Activated CD8-positive, alpha-beta T cell treated with anti-CD3 and anti-CD28 coated beads for 36 hours (primary cell): ENCODE data around the gene HAPLN3. TPM values are rescaled to one million over a fixed set of nuclear protein-coding genes. Genes with fewer than 3 reads are reported as not detected.

Experiments
- ATAC-seq: fragments of 200-7000 bp; cut with Tn5 transposase; one replicate; pipeline ENCODE4 v1.10.0; 2021; ENCODE audit warnings: mild to moderate bottlenecking, moderate library complexity
- CTCF ChIA-PET: fragments of 350-600 bp; sonication (Branson Sonifier 250); formaldehyde crosslinking; loops from one replicate; lab custom pipeline; 2021; ENCODE audit warnings: antibody characterized with exemption; lab: Charles Lee
- POLR2A ChIA-PET: fragments of 350-600 bp; sonication (Branson Sonifier 250); formaldehyde crosslinking; loops from one replicate; lab custom pipeline; 2021; ENCODE audit warnings: antibody characterized with exemption; lab: Charles Lee
- DNase-seq: peaks from one replicate; pipeline ENCODE4 v3.0.0-alpha.2; 2020
- H3K27ac Mint-ChIP-seq: one replicate; pipeline ENCODE4 v1.8.0; 2021; ENCODE audit warnings: mild to moderate bottlenecking, mixed read lengths
- H3K27me3 Mint-ChIP-seq: one replicate; pipeline ENCODE4 v1.8.0; 2021; ENCODE audit warnings: mixed read lengths
- H3K36me3 Mint-ChIP-seq: one replicate; pipeline ENCODE4 v1.8.0; 2021; ENCODE audit warnings: low read depth, mixed read lengths
- H3K4me1 Mint-ChIP-seq: one replicate; pipeline ENCODE4 v1.8.0; 2021; ENCODE audit warnings: low read depth, mixed read lengths
- H3K4me3 Mint-ChIP-seq: one replicate; pipeline ENCODE4 v1.8.0; 2021; ENCODE audit warnings: mild to moderate bottlenecking, moderate library complexity, mixed read lengths
- H3K9me3 Mint-ChIP-seq: one replicate; pipeline ENCODE4 v1.8.0; 2021; ENCODE audit warnings: mixed read lengths
- CTCF ChIP-seq: fragments of 200-600 bp; IDR thresholded peaks from one replicate; pipeline ENCODE4 v1.8.0; 2022; ENCODE audit warnings: antibody characterized with exemption, mild to moderate bottlenecking
- intact Hi-C: fragments of 100-400 bp; cut with micrococcal nuclease; formaldehyde crosslinking; loops from one replicate; pipeline ENCODE4 v1.10.0; 2022
- total RNA-seq, 2 experiments: library from RNA; stranded (reverse); gene quantifications; one replicate each; pipeline ENCODE4 v1.2.3, GENCODE V29; 2021

Gene HAPLN3
- total RNA-seq, 2 experiments from 2014 or later, result 63.2 to 69.5 TPM

DNA sequence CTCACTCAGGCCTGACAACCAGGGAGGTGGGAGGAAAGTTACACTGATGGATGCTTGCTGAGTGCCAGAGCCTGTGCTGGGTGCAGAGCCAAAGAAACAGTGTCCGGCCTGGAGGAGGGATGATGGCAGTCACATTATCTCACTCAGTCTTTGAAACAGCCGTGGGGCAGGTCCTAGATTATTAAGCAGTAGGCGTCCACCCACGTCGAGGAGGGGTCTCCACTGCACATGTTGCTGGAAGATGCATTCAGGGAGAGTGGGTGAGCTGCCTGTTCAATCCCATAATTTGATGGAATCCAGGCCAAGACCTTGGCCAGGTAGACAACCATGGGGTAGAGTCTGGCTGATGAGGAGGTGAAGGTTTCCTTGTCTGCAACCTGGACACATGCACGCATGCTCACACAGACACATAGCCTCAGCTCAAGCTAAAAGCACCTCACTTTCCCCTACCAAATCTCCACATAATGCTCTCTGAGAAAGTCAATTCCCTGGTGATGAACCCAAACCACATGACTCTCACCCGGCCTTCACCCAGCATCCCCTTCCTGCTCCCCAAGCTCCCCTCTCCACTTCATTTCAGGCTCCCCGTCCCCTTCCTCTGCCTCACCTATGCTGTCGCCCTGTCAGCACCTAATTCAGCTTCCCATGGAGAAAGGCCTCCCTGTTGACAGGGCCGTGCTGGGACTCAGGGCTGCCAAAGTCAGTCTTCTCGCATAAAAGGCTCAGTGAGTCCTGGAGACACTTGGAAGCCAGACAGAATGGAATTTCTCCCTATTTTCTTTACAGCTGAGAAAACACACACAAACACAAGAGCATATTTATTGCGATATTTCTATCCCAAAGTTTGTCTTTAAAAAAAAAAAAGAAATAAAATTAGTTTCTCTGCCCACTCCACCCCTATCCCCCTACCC, 62.3 kb downstream of the HAPLN3 start:
- H3K9me3 Mint-ChIP-seq, result no peaks in the 10 kb centered on the region
- H3K27me3 Mint-ChIP-seq, result no peaks in the 10 kb centered on the region
- H3K27ac Mint-ChIP-seq, result no peak overlapping the region
- ChIA-PET CTCF (no interaction called here), POLR2A (no interaction called here)
- H3K36me3 Mint-ChIP-seq, result no peaks in the 10 kb centered on the region
- intact Hi-C loops, result no loop called here
- H3K4me1 Mint-ChIP-seq, result peaks cover 3% of the 10 kb centered on the region
- DNase-seq (no peak), ATAC-seq (no peak)
- no peak for TF ChIP-seq CTCF
- H3K4me3 Mint-ChIP-seq, result no peak overlapping the region

GRCh38 chr15:88830016-88830415, 65.3 kb downstream of the HAPLN3 start:
- intact Hi-C loops, result no loop called here
- H3K36me3 Mint-ChIP-seq, result no peaks in the 10 kb centered on the region
- no peak for DNase-seq

DNA sequence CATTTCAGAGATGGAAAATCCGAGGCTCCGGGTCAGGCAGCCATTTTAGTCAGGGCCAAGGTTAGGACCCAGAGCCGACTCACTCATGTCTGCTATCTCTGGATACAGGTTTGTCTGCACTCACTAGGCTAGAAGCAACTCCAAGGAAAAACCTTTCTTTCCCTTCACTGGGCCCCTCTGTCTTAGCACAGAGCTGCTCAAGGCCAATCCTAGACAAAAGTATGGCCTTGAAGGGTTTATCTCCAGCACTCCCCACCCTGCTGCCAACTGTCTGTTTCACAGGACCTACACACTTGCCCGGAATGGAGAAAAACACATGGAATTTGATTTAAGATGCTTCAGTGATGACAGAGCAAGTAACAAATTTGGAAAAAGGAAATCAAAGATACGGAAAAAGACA, 66.6 kb downstream of the HAPLN3 start:
- H3K36me3 Mint-ChIP-seq, result no peaks in the 10 kb centered on the region
- no peak for TF ChIP-seq CTCF

More at GRCh38 chr15:88830016-88830415, 65.3 kb downstream of the HAPLN3 start:
- peaks cover 3% of the 10 kb centered on the region for H3K4me1 Mint-ChIP-seq
- TF ChIP-seq CTCF, result no peak
- no peaks in the 10 kb centered on the region for H3K9me3 Mint-ChIP-seq
- H3K27ac Mint-ChIP-seq, result no peak overlapping the region
- ChIA-PET POLR2A (no interaction called here), CTCF (no interaction called here)
- ATAC-seq, result no peak
- no peak overlapping the region for H3K4me3 Mint-ChIP-seq
- peaks cover 3% of the 10 kb centered on the region for H3K27me3 Mint-ChIP-seq

More for the DNA sequence above, 66.6 kb downstream of the HAPLN3 start:
- CTCF ChIA-PET, result no interaction called here
- H3K27me3 Mint-ChIP-seq, result peaks cover 7% of the 10 kb centered on the region
- H3K27ac Mint-ChIP-seq, result no peak overlapping the region
- intact Hi-C loops, result no loop called here
- DNase-seq, result no peak
- ATAC-seq, result no peak
- H3K4me3 Mint-ChIP-seq, result no peak overlapping the region
- no peaks in the 10 kb centered on the region for H3K9me3 Mint-ChIP-seq
- no peaks in the 10 kb centered on the region for H3K4me1 Mint-ChIP-seq
- POLR2A ChIA-PET, result no interaction called here

Other genes starting within 250 kb of the HAPLN3 start
- not detected for gene ACAN, start 92.1 kb downstream of the HAPLN3 start, total RNA-seq
- 10 to 100 TPM; 29.0 to 34.0 TPM for gene MFGE8, start 17.8 kb upstream of the HAPLN3 start, total RNA-seq
- gene ABHD2, start 192.9 kb upstream of the HAPLN3 start, total RNA-seq, result 10 to 100 TPM; 36.8 to 38.9 TPM